HEK293T (cell line): ENCODE results near the gene CYLC2.

Experiments used
- CTCF ChIA-PET: fragments of 350-600 bp; formaldehyde crosslinking; extraction: SDS; loops from one replicate; lab custom pipeline; 2021; ENCODE audit warnings: antibody characterized with exemption, inconsistent platforms; lab: Yijun Ruan, JAX
- POLR2A ChIA-PET: fragments of 350-600 bp; formaldehyde crosslinking; extraction: SDS; loops from one replicate; lab custom pipeline; 2020; ENCODE audit warnings: antibody characterized with exemption, inconsistent platforms; lab: Yijun Ruan, JAX
- DNase-seq: peaks from one replicate; pipeline ENCODE4 v3.0.0; 2012; ENCODE audit warnings: mixed read lengths; ENCODE audit errors: extremely low spot score
- ARNT ChIP-seq: fragments of 450-650 bp; IDR thresholded peaks from 2 replicates; pipeline ENCODE4 v1.6.1; 2017; ENCODE audit warnings: mild to moderate bottlenecking
- CTBP1 ChIP-seq: fragments of 450-650 bp; IDR thresholded peaks from 2 replicates; pipeline ENCODE4 v1.6.1; 2016; ENCODE audit warnings: borderline replicate concordance
- ELF4 ChIP-seq: fragments of 450-650 bp; IDR thresholded peaks from 2 replicates; pipeline ENCODE4 v1.6.1; 2017; ENCODE audit warnings: antibody characterized with exemption
- FOXA1 ChIP-seq: fragments of 450-650 bp; IDR thresholded peaks from 2 replicates; pipeline ENCODE4 v1.6.1; 2016; ENCODE audit warnings: mild to moderate bottlenecking
- FOXK2 ChIP-seq: fragments of 450-650 bp; IDR thresholded peaks from 2 replicates; pipeline ENCODE4 v1.6.1; 2016; ENCODE audit warnings: mild to moderate bottlenecking
- L3MBTL2 ChIP-seq: fragments of 450-650 bp; conservative IDR thresholded peaks from 2 replicates; pipeline ENCODE4 v1.6.1; 2016; ENCODE audit warnings: mild to moderate bottlenecking
- LEF1 ChIP-seq: fragments of 450-650 bp; IDR thresholded peaks from 2 replicates; pipeline ENCODE4 v1.6.1; 2017; ENCODE audit warnings: mild to moderate bottlenecking, borderline replicate concordance
- TARDBP ChIP-seq: fragments of 450-650 bp; IDR thresholded peaks from 2 replicates; pipeline ENCODE4 v1.6.1; 2016

Gene CYLC2

DNA sequence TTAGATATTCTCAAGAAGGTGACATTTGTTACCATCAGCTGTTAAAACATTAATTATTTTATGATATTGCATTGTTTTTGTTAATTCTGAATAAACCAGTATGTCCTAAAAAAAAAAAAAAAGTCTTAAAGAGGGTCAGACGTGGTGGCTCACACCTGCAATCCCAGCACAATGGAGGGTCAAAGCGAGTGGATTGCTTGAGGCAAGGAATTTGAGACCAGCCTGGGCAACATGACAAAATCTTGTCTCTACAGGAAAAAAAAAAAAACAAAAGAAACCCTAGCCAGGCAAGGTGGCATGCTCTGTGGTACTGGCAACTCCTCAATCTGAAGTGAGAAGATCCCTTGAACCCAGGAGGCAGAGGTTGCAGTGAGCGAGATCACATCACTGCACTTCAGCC lies 46.8 kb downstream of the CYLC2 start:
- no peak for TF ChIP-seq FOXA1
- no peak for TF ChIP-seq FOXK2
- no peak for TF ChIP-seq ELF4
- TF ChIP-seq LEF1: no peak
- no peak for TF ChIP-seq L3MBTL2
- TF ChIP-seq ARNT: no peak
- TF ChIP-seq TARDBP: no peak
- no peak for TF ChIP-seq CTBP1
- ChIA-PET CTCF (no interaction called here), POLR2A (no interaction called here)
- no peak for DNase-seq
